GM18867 (cell line): ENCODE measurements around the gene BHMT2.

ENCODE experiments used
- ATAC-seq: cut with Tn5 transposase; IDR thresholded peaks from one replicate; pipeline ENCODE4 v1.9.1; 2021; ENCODE audit warnings: mild to moderate bottlenecking, moderate library complexity; ENCODE audit not compliant: unreplicated experiment

BHMT2 gene

DNA sequence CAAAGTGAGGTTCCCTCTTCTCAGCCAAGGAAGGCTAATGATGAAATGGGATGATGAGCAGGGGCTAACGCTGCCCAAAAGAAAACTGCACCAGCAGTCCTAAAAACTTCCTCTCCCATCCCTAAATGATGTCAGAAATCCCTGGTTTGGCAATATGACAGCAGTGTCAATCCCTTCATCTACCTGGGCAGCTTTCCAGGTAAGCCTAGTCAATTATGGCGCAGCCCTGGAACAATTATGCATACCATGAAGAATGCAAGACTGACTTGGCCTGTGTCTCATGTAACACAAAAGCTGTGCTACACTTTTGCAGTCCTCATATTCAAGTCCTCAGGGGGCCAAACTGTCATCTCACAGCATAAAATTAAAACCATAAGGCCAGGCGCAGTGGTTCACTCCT is 7.1 kb upstream of the BHMT2 start:
- ATAC-seq: no peak

DNA sequence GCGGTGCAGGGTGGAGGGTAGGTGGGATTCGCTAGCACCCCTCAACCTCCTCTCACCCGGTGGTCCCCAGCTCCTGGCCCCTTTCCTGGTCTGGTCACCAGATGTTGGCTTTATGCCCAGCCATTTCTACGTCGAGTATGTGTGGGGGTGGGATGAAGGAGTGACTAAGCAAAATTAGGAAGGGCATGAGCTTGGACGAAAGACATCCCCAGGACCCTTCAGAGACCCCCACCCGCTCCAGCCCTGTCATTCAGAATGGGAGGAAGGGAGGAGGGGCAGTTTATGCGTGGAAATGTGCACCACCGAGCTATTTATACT is 742 bp downstream of the BHMT2 start:
- ATAC-seq: no peak

DNA sequence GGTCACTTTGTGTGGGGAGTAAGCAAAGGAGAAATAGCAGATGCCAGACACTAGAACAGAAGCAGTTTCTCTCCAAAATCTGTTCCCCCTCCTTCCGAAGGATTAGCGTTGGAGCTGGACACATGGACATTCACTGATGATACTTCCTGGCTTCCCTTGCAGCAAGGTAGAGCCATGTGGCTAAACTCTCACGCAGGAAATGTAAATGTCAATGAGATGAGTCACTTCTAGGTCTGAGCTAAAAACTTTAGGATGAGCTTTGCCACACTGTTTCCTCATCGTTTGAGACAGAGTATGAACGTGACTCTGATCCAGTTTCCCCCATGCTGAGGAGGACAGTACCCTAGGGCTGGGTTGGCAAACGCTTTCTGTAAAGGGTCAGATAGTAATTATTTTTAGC is 5.1 kb downstream of the BHMT2 start:
- no peak for ATAC-seq

DNA sequence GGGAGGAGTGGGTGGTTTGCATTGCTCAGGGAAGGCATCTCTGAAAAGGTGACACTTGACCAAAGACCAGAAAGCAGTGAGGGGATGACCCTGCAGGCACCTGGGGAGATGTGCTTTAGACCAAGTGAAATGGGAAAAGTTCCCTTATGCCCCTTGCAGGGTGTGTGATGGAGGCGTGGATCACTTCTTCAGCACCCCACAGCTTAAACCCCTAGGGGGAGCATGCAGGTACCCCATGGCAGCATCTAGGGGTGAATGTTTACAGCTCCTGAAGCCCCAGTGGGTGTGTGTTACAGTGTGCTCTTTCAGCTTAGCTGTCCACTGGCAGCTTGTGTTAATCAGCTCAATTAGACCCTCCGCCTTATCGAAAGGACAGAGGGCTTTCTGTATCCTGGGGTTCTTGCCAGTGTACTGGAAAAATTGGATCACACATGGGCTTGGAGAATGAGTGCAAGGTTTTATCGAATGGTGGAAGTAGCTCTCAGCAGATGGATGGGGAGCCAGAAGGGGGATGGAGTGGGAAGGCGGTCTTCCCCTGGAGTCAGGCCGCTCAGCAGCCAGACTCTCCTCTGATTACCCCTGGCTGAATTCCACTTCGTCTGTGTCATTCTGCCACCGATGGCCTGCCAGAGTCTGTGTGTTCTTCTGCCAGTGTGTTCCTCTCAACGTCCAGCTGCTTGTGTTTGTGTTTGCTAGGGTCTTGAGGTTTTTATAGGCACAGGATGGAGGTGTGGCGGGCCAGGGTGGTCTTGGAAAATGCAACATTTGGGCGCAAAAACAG is 6.3 kb downstream of the BHMT2 start:
- ATAC-seq: no peak

DNA sequence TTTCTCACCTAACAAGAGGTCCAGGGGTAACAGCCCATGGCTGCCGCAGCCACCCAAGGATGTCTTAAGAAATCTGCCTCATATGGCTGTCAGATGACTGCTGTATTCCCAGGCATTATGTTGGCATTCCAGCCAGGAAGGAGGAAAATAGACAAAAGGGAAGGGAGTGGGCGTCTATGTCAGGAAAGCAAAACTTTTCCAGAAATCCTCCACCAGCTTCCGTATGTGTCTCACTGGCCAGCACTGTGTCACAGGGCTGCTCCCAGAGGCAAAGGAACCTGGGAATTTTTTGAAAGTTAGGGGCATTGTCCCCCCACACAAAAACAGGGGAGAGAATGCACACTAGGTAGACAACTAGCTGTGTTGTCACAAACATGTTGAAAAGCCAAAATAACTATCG is 7.3 kb downstream of the BHMT2 start:
- ATAC-seq: no peak

DNA sequence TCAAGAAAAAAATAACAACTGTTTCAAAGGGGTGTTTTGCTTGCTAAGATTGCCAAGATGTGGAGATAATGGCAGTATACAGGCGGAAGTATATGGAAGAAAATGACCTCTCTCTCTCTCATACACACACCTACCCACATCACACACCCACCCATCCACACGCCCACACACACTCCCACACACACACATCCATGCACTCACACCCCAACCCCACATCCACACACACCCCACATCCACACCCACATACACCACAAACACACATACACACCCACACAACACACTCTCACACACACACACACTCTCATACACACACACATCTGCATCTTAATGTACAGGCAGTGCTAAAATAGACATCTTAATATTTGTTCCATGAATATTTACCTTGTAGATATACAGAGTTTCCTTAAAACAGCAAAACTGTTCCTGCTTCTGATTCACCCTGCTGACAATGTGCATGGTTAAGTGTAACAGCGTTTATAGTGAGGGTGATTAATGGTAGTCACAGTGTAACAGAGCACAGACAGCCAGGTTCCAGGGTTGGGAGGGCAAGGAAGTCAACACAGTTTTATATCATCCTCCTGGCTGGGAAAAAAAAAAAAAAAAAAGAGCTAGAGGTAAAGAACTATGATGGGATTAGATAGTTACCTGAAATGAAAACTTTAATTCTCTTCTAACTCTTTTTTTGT is 8.3 kb downstream of the BHMT2 start:
- no peak for ATAC-seq

DNA sequence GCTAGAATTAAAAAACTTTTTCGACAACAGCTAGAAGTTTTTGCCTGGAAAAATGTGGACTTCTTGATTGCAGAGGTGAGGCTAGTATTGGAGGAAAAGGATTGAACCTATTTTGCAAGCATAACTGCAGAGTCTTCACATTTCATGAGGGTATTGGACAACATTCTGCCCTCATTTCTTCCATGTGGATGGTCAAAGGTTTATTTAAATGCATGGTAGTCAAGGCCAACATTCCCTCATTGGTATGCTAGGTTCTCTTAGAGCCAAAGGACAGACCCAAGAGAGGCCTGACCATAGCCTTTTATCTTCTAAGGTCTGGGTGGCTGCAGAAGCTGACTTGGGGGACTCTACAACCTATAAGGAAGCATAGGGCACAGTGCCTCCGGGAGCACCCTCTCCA is 11.2 kb downstream of the BHMT2 start:
- no peak for ATAC-seq

DNA sequence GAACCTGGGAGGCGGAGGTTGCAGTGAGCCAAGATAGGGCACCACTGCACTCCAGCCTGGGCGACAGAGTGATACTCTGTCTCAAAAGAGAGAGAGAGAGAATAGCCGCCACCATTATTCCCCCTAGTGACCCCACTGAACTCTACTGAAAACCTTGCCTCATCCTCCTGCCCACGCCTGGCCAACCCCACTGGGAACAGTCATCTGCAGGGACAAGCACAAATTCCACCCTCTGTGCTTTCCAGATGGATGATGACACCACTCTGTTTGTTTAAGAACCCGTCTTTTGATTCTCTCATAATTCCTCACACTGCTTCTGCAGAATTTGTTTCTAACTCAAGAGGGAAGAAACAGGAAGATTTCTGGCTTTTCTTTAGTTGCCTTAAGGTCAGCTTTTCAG is 12.2 kb downstream of the BHMT2 start:
- no peak for ATAC-seq

DNA sequence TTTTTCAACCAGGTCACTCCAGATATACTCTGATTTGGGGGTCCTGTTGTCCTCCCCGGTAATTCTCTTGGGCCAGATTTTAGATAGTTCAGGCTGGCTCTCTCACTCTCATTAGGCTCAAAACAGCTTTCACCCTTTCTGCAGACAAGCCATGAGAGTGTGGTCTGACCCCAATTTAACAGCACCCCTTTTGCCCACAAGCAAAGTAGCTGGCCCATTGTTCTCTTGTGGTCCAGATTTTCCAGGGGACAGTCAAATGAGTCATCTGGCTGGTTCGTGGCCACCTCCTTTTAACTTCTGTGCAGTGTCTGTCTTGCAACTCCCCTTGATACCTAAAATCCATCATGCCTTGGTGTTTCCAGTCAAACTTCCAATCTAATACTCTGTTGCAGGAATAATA is 16.5 kb downstream of the BHMT2 start:
- ATAC-seq: no peak

DNA sequence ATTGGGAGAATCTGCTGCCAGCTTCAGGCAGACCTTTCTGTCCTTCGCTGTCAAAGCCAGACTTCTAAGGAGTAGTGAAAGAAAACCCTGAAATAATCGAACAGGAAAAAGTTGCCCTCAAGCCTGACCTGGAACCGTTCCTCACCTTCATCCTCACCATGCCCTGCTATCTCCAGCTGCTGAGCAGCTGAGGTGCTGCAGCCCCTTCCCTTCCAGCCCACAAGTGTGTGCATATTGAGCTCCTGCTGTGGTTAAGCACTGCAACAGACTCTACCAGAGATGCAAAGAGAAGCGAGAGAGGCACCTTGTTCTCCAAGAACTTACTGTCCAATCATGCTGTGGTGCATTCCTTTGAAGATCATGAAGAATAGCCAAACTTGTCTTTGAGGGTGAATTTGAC is 18.9 kb downstream of the BHMT2 start:
- no peak for ATAC-seq

DNA sequence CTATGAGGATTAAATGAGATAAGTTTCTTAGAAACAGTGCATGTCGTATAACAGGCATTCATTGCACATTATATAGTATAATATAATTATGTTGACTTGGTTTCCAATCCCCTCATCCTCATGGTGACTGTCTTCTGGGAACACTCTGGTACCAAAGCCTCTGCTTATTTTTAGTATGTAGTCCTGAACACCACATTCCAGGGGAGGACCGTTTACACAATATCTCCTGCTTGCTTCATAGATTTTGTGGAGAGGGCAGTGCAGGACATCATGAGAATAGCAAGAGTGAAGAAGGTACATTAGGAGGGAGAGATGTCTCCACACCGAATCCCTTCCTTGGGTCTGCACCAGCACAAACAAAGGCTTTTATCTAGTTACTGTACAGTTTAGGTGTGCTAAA is 21.5 kb downstream of the BHMT2 start:
- ATAC-seq: no peak

DNA sequence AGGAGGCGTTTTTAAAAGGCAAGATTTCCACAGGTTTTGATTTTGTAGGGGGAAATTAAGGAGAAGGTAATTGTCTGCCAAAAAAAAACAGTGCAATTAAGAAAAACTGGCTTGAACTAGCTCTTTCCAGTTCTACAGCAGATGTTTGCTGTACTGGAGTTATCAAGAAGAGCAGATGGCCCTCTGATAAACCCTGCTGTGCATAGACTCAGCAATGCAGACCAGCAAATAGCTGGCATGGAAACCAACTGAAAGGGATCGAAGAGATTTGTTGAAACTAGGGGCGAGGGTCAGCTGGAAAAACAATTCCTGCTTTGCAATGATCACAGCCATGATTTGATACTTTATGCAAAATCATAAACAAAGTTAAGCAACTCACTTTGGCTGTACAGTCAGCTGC is 24.2 kb downstream of the BHMT2 start:
- ATAC-seq: no peak

DNA sequence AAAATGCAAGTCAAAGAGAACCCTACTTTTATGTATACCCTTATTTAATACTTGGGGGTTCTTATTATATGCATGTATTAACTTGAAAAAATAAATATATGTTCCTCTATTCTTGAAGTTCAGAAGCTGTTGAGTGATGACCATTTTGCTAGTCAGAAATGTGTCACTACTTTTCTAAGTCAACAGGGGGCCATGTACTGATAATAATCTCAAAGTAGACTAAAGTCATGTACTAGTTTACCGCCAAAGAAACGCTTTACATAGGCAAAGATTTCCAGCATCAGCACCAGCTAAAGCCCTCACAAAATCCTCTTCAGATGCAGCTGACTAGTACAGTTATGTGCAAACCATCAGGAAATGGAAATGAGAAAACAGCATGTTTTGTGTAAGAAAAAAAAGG is 36.3 kb downstream of the BHMT2 start:
- ATAC-seq: no peak

DNA sequence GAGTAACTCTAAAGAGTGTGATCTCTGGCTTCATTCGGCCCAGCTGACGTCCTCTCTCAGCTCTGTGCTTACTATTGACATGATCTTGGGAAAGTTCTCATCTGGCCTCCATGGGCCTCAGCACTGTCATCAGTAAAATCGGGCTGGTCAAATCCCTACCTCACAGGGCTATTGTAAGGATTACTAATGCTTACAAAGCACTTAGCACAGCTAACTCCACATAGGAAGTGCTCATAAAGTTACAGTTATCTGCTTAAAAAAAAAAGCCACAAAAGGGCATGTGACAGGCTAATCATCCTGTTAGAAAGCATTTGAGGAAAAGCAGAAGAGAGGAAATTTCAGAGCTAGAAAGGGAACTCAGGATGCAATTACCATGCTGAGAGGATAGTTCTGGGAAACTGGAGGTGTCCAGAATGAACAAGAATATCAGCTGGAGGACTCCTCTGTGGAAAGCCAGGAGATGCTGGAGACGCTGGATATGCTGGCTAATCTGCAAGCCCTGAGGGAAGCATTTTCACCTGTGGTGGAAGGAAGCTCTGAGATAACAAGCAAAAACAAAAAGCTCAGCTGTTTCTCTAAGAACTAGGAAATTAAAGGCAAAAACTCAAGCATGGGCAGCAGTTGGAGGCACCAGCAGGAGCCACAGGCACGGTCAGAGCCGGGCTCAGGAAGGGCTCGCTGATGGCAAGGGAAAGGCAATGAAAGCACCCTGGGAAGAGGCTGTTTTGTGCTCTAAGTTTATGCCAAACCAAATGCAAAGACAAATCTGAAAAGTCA is 37.6 kb downstream of the BHMT2 start:
- no peak for ATAC-seq

DNA sequence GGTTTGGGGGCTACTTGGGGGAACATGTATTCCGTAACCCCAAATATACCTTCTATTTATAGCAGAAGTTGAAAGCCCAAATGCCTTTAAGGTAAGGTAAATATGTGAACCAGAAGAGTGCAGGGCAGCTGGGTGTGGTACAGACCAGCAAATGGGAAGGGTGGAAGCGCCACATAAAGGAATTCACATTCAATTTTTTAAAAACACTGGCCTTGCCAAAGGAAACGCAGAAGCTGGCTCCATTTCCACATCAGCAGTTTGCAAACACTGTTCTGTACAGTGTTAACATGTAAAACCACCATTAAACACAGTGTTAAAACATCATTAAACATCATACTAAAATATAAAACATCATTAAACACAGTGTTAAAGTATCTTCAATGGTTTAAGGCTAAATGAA is 38.5 kb downstream of the BHMT2 start:
- ATAC-seq: no peak

DNA sequence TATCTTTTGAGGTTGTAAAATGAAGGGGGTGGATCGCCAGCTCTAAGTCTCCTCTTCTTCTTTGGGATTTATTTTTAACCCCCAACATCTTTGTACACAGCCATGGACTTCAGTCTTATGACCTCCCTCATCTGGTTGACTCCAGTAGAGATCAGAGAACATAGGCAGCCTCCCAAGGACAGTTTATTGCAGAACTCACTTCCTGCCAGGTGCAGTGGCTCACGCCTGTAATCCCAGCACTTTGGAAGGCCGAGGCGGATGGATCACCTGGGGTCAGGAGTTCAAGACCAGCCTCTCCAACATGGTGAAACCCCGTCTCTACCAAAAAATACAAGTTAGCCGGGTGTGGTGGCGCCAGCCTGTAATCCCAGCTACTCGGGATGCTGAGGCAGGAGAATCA is 39.2 kb downstream of the BHMT2 start:
- ATAC-seq: no peak

DNA sequence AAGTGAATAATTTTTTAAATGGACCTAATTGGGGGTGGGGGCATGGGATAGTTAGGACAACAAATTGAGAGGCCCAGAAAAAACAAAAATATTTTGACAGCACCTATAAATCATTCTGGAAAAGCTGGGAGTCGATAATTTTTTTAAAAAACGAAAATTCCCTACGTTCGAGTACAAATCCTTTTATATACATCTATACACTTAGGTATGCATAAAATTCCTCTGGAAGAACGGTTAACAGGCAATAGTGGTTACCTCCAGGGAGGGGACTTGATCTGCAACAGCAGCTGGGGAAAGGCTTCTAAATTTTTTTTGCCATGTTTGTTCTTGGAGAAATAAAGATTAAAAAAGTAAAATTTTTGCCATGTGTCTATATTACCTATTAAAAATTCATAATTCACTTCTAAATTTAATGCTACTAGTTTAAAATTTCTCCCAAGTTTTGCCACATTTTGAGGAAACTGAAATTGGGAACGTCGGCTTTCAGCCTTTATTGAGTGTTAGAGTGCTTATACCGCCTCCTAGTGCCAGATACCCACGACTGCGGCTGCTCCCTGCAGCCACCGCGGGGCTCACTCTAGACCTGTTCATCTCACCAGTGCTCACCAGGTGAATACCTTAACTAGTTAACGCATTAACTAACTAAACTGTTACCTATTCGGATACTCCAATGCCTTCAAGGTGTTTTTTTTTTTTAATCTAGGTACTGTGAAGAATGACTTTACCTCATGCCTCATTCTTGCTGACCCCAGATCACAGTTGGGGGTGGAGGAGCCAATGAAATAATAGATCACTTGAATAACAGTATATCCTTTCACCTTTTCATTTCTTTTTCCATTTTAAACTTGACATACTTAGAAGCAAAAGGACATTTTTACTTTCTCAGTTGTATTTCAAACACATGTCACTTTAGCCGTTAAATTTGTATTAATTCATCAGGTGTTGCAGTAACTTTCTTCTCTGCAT is 40.2 kb downstream of the BHMT2 start:
- ATAC-seq: no peak

DNA sequence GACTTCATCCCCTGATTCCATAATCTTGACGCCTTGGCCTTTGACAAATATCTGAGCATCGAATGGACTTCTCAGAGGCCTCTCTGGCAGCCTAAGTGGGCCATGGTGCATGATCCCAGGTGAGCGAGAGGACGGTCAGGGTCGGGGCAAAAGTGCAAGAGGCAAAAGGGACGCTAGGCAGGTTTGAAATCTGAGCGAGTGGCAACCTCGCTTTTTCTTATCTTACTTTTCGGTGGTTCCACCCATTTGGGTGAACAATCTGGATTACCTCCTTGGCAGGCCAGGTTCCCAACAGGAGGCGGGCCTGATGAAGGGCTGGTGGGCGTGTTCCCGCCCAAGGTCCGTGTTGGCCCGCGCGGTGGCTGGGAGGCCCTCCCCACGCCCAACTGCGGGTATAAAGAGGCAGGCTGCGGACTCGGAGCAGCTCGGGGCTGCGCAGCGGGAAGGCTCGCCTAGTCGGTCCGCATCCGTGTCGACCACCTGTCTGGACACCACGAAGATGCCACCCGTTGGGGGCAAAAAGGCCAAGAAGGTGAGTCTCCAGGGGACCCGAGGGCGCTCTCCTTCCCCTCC is 41.9 kb downstream of the BHMT2 start, which contains the start of gene BHMT:
Gene BHMT, plus strand, starts transcription at position 423 of the 573 bp plus-strand sequence. Its CDS starts 77 bp downstream, at position 500.
- ATAC-seq: no peak

DNA sequence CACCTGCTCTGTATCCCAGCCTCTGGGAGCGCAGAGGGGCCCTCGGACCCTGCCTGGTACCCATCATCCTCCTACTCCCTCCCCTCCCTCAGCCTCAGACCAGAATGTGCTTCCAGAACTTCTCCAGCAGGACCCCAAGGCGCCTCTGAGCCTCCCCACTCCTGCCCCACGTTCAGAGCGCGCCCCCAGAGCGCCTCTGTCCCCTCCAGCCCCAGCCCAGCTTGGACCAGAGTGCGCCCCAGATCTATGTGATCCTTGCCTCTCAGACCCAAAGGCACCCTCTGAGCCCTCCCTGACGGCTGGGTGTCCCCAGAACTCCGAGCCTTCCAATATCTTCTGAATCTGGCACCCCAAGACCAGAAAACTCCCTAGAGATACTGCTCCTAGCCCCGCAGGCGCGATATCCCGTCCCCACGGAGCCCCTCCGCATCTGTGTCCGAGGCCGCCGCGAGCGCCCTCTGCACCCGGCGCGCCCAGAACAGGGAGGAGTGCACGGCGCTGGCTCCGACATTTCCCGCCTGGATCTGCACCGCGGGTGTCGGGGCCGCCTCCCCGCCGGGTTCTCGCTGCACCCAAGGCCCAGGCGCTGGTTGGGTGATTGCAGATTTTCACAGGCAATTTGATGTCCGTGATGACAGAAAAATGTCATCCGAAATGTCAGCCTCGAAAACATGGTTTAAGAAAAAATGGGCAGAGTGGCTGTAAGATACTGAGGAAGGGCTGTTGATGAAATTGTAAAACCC is 42.6 kb downstream of the BHMT2 start:
- no peak for ATAC-seq

DNA sequence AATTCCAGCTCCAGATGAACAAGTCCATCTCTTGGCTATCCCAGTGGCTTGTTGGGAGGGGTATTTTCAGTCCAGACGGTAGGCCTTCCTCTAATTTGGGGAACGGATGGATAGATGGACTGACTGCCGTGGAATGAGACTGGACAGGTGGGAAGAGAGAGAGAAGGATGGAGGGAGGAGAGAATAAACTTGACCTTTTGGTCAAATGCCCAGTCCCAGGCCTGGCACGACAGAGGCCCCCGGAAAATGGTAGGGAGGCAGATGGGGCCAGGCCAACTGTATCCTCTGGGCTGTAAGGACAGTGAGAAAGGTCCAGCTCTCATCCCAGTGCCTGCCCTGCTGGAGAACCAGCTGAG is 43.1 kb downstream of the BHMT2 start:
- no peak for ATAC-seq
